SK-N-SH (cell line): Measurements from ENCODE around the gene PLOD2.

Experiments used
- CTCF ChIP-seq: fragments of 200-600 bp; sonication (generic); IDR thresholded peaks from 2 replicates; pipeline ENCODE4 v1.6.1; 2017; ENCODE audit warnings: antibody characterized with exemption, mild to moderate bottlenecking, moderate library complexity
- EP300 ChIP-seq, 2 experiments: IDR thresholded peaks; 2 replicates each; pipeline versions ENCODE4 v1.4.0 to v1.6.1; 2012; ENCODE audit warnings: borderline replicate concordance in 1 of 2, low read depth in 1 of 2, low read length in 1 of 2
- TF ChIP-seq, protein P1 (sequence below): IDR thresholded peaks from 2 replicates; pipeline ENCODE4 v1.4.0; 2012; ENCODE audit warnings: low read depth, borderline replicate concordance
- TF ChIP-seq, protein P2 (sequence below): IDR thresholded peaks from 2 replicates; pipeline ENCODE4 v1.6.1; 2012; ENCODE audit warnings: mild to moderate bottlenecking, low read depth, low read length, moderate library complexity

GRCh38 chr3:146152834-146153233 is 8.2 kb downstream of the PLOD2 start:
- TF ChIP-seq CTCF (no peak), EP300 (IDR thresholded peaks at IDR 0.05; ENCODE audit: borderline replicate concordance in 1 of 2, low read depth in 1 of 2, low read length in 1 of 2) (no peak)
- TF ChIP-seq, protein P1, sequence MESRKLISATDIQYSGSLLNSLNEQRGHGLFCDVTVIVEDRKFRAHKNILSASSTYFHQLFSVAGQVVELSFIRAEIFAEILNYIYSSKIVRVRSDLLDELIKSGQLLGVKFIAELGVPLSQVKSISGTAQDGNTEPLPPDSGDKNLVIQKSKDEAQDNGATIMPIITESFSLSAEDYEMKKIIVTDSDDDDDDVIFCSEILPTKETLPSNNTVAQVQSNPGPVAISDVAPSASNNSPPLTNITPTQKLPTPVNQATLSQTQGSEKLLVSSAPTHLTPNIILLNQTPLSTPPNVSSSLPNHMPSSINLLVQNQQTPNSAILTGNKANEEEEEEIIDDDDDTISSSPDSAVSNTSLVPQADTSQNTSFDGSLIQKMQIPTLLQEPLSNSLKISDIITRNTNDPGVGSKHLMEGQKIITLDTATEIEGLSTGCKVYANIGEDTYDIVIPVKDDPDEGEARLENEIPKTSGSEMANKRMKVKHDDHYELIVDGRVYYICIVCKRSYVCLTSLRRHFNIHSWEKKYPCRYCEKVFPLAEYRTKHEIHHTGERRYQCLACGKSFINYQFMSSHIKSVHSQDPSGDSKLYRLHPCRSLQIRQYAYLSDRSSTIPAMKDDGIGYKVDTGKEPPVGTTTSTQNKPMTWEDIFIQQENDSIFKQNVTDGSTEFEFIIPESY = no peak
- TF ChIP-seq, protein P2, sequence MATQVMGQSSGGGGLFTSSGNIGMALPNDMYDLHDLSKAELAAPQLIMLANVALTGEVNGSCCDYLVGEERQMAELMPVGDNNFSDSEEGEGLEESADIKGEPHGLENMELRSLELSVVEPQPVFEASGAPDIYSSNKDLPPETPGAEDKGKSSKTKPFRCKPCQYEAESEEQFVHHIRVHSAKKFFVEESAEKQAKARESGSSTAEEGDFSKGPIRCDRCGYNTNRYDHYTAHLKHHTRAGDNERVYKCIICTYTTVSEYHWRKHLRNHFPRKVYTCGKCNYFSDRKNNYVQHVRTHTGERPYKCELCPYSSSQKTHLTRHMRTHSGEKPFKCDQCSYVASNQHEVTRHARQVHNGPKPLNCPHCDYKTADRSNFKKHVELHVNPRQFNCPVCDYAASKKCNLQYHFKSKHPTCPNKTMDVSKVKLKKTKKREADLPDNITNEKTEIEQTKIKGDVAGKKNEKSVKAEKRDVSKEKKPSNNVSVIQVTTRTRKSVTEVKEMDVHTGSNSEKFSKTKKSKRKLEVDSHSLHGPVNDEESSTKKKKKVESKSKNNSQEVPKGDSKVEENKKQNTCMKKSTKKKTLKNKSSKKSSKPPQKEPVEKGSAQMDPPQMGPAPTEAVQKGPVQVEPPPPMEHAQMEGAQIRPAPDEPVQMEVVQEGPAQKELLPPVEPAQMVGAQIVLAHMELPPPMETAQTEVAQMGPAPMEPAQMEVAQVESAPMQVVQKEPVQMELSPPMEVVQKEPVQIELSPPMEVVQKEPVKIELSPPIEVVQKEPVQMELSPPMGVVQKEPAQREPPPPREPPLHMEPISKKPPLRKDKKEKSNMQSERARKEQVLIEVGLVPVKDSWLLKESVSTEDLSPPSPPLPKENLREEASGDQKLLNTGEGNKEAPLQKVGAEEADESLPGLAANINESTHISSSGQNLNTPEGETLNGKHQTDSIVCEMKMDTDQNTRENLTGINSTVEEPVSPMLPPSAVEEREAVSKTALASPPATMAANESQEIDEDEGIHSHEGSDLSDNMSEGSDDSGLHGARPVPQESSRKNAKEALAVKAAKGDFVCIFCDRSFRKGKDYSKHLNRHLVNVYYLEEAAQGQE = no peak
